Lung (tissue), 12 donors: ENCODE results near the gene CPT1B. TPM values are rescaled to one million over a fixed set of nuclear protein-coding genes. Genes with fewer than 3 reads are reported as not detected.

ENCODE experiments used
- ATAC-seq: fragments of 200-7000 bp; cut with Tn5 transposase; one replicate; pipeline ENCODE4 v1.9.1; 2020; ENCODE audit warnings: moderate number of reproducible peaks; ENCODE audit not compliant: insufficient read depth, low FRiP score
- DNase-seq, 3 donors: peaks; one replicate each; pipeline ENCODE4 v3.0.0-alpha.2; 2013 to 2017
- H3K27ac ChIP-seq, 2 donors: one replicate each; pipeline ENCODE4 v1.5.1; 2013; ENCODE audit warnings: mild to moderate bottlenecking in 2 of 2, moderate library complexity in 2 of 2, control low read depth in 1 of 2, inconsistent platforms in 1 of 2, low read depth in 1 of 2, low read length in 1 of 2
- H3K27me3 ChIP-seq, 3 donors: one replicate each; pipeline ENCODE4 v1.5.1; 2013; ENCODE audit warnings: low read length in 2 of 3; ENCODE audit not compliant: control insufficient read depth in 3 of 3, insufficient read depth in 3 of 3
- H3K36me3 ChIP-seq, 4 donors: one replicate each; pipeline ENCODE4 v1.5.1; 2013; ENCODE audit warnings: low read length in 4 of 4, mild to moderate bottlenecking in 1 of 4, moderate library complexity in 1 of 4; ENCODE audit not compliant: control insufficient read depth in 4 of 4, insufficient read depth in 4 of 4
- H3K4me1 ChIP-seq, 5 donors: one replicate each; pipeline ENCODE4 v1.5.1; 2013; ENCODE audit warnings: low read length in 5 of 5, mild to moderate bottlenecking in 2 of 5, moderate library complexity in 1 of 5; ENCODE audit not compliant: control insufficient read depth in 5 of 5, insufficient read depth in 5 of 5
- H3K4me3 ChIP-seq: one replicate; pipeline ENCODE4 v1.5.1; 2013; ENCODE audit warnings: mild to moderate bottlenecking, control low read depth, moderate library complexity
- H3K9ac ChIP-seq, 2 donors: one replicate each; pipeline ENCODE4 v1.5.1; 2013; ENCODE audit warnings: low read length in 2 of 2, control low read depth in 1 of 2; ENCODE audit not compliant: insufficient read depth in 1 of 2
- H3K9me3 ChIP-seq, 4 donors: one replicate each; pipeline ENCODE4 v1.5.1; 2013; ENCODE audit warnings: low read length in 3 of 4, mild to moderate bottlenecking in 1 of 4, moderate library complexity in 1 of 4; ENCODE audit not compliant: control insufficient read depth in 4 of 4, insufficient read depth in 3 of 4
- CTCF ChIP-seq: IDR thresholded peaks from 2 replicates; pipeline ENCODE4 v1.5.1; 2012; ENCODE audit warnings: mild to moderate bottlenecking; ENCODE audit errors: control extremely low read depth, extremely low read depth
- WGBS, 2 donors: extraction: QIAGEN DNeasy Blood & Tissue Kit; methylation state at CpG; one replicate each; pipeline ENCODE4 v1.1.7; 2013; 5-methylcytosine and 5-hydroxymethylcytosine counted together
- polyA plus RNA-seq, 2 donors: library from polyadenylated mRNA; stranded (reverse); fragments of 200-250 nt; gene quantifications; one replicate each; pipeline ENCODE4 v1.2.1, GENCODE V29; 2013
- total RNA-seq, 2 donors: library from RNA; depleted of rRNA in 1 of 2; stranded (reverse); fragments of >200 nt in 1 of 2; gene quantifications; one replicate each; pipeline ENCODE4 v1.2.1, GENCODE V29; 2014 to 2021
- donor health status: control.
- donor health status: control.
- donor health status: Bipolar disorder and iron deficiency.
- donor health status: healthy.
- donor health status: DM: yes; HTN: yes; CAD: no.

Gene CPT1B
- total and polyA plus RNA-seq, 4 donors, result 5.7 to 21.2 (median 13.2) TPM

DNA sequence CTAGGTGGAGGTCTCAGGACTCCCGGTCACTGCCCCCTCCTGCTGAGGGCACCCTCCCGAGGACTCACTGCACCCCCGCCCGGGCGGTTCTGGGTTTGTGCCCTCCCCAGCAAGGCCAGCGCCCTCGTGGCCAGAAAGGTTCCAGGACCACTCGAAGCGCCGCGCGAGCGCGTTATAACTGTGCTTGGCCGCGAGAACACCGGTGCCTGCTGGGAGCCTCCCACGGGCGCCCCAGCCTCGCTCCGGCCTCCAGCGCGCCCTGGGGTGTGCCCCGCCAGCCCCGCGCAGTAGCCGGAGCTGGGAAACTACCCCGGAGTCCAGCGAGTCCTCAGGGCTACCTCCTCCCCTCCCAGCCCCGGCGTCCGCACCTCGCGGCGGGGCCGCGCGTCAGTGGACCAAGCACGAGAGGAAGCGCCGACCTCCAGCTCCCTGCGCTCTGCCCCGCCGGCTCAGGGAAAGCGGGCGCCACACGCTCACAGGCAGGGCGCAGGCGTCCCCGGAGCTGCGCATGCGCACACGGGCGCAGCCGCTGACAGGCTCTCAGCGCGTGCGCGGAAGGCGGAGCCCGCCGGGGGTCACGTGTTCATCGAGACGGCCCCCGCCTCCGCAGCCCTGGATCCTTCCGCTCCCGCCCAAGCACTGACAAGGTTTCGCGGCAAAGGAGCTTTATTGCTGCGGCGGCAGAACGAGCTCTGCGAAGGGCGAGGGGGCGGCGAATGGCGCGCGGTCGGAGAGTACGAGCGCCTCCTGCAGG lies 52.9 kb downstream of the CPT1B start, which contains the start of gene SCO2:
SCO2 (minus strand) TSS at position 495 of the 754 bp plus-strand sequence. CDS start 1,187 bp downstream, outside the sequence.
- peaks cover 0 to 24% (median 8%) of the 10 kb centered on the region in 5 donors for H3K4me1 ChIP-seq
- WGBS, 2 donors, result 0 to 1% methylated on average over 75 to 84 of the region's 84 CpGs

DNA sequence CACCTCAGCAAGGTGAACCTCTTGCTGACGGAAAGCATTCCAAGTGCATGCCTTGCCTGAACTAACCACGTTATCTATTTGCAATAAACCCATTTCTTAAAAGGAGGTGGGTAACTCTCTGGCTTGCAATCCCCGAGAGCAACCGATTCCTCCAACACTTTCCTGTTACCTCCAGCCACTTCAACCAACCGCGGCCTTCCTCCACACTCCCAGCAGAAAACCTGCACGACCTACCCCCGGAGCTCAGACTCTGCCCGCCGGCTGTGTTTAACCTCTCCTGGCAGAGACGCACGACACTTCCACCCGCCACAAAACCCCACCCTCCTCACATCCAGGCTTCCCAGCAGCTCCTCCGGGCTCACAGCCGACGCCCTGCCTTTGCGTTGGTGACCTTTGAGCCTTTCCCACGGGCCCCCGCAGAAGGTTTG lies 53.5 kb downstream of the CPT1B start:
- Histone ChIP-seq H3K4me3 (peak overlapping the region; percentile 63), H3K9me3 (no peaks in the 10 kb centered on the region), H3K36me3 (peaks cover 0 to 32% (median 17%) of the 10 kb centered on the region in 4 donors), H3K27ac (peak overlapping the region; percentile 85 to 95), H3K9ac (no peak overlapping the region), H3K27me3 (peaks cover 0 to 10% (median 2%) of the 10 kb centered on the region in 3 donors), H3K4me1 (peaks cover 0 to 19% (median 8%) of the 10 kb centered on the region in 5 donors)
- WGBS, 2 donors, result 6 to 7% methylated on average over 19 of the region's 19 CpGs
- no peak for DNase-seq
- no peak for TF ChIP-seq CTCF
- no peak for ATAC-seq

More for the DNA sequence above, 52.9 kb downstream of the CPT1B start, which contains the start of gene SCO2:
- H3K36me3 ChIP-seq, result peaks cover 0 to 31% (median 17%) of the 10 kb centered on the region in 4 donors
- H3K9ac ChIP-seq, result no peak within 1 kb of the TSS
- H3K4me3 ChIP-seq, result peak within 1 kb of the TSS; percentile 63
- ATAC-seq (peak; percentile 38), DNase-seq (peak; percentile 98 to 99 (median 98))
- no peak for TF ChIP-seq CTCF
- no peaks in the 10 kb centered on the region for H3K9me3 ChIP-seq
- peak within 1 kb of the TSS; percentile 85 to 95 for H3K27ac ChIP-seq
- H3K27me3 ChIP-seq, result peaks cover 0 to 12% (median 2%) of the 10 kb centered on the region in 3 donors

DNA sequence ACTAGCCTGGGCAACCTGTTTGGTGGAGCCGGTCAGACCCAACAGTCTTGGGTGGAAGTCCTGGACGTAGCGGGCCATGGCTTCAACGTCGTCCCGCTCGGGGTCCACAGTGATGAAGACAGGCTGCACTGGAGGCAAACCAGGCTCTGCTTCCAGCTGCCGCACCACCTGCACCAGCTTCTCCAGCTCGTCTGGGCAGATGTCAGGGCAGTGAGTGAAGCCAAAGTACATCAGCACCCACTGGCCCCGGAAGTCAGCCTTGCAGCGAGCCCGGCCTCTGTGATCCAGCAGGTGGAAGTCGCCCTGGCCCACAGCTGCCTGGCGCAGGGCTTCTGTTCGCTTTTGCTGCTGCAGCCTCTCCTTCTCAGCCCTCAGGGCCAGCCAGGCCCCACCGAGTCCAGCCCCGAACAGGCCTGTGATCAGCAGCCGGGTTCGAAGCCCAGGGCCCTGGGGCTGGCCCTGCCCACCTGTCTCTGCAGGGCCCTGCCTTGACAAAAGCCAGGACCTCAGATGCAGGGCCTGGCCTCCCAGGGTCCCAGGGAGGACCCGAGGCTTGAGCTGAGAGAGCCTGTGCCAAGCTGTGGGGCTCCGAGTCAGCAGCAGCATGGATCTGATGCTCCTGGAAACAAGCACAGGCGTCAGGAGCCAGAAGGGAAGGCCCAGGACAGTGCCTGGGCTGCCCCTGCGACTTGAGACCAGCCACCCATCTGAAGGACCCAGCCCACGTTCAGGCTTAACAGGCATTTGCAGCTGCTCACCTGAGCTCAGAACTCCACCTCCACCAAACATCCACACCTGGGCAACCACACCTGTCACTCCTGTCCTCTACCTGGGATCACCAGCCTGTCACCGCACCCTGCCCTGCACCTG lies 54.2 kb downstream of the CPT1B start:
- H3K9ac ChIP-seq, result no peak overlapping the region
- H3K36me3 ChIP-seq, result peaks cover 0 to 34% (median 18%) of the 10 kb centered on the region in 4 donors
- peaks cover 0 to 16% (median 8%) of the 10 kb centered on the region in 5 donors for H3K4me1 ChIP-seq
- no peaks in the 10 kb centered on the region for H3K9me3 ChIP-seq
- no peak for ATAC-seq
- peak overlapping the region in 1 of 2 donors; percentile 95 for H3K27ac ChIP-seq
- DNase-seq, result peak in 1 of 3 donors; percentile 11
- peaks cover 0 to 3% (median 0%) of the 10 kb centered on the region in 3 donors for H3K27me3 ChIP-seq
- WGBS, 2 donors, result 87 to 88% methylated on average over 25 of the region's 25 CpGs
- no peak overlapping the region for H3K4me3 ChIP-seq
- TF ChIP-seq CTCF, result no peak
